Liver (tissue), 9 donors: ENCODE measurements around the gene TPGS2. TPM values are rescaled to one million over a fixed set of nuclear protein-coding genes. Genes with fewer than 3 reads are reported as not detected.

ENCODE experiments used
- DNase-seq: peaks from one replicate; pipeline ENCODE4 v3.0.0-alpha.2; 2017; ENCODE audit warnings: low spot score
- H3K27ac ChIP-seq, 2 donors: one replicate each; pipeline ENCODE4 v1.7.0; 2013; ENCODE audit warnings: inconsistent platforms in 2 of 2, low read length in 2 of 2, control low read depth in 1 of 2, low read depth in 1 of 2, mild to moderate bottlenecking in 1 of 2
- H3K27me3 ChIP-seq, 4 donors: one replicate each; pipeline versions ENCODE4 v1.6.1 to v1.7.0; 2013; ENCODE audit warnings: low read length in 3 of 4, inconsistent platforms in 1 of 4, mild to moderate bottlenecking in 1 of 4, moderate library complexity in 1 of 4; ENCODE audit not compliant: control insufficient read depth in 4 of 4, insufficient read depth in 4 of 4
- H3K36me3 ChIP-seq, 4 donors: one replicate each; pipeline versions ENCODE4 v1.6.1 to v1.7.0; 2013; ENCODE audit warnings: low read length in 3 of 4, mild to moderate bottlenecking in 3 of 4, low read depth in 1 of 4, moderate library complexity in 1 of 4; ENCODE audit not compliant: control insufficient read depth in 4 of 4, insufficient read depth in 3 of 4
- H3K4me1 ChIP-seq, 4 donors: one replicate each; pipeline versions ENCODE4 v1.6.1 to v1.7.0; 2013; ENCODE audit warnings: low read length in 3 of 4, mild to moderate bottlenecking in 3 of 4, moderate library complexity in 1 of 4; ENCODE audit not compliant: control insufficient read depth in 4 of 4, insufficient read depth in 4 of 4
- H3K4me3 ChIP-seq, 3 donors: one replicate each; pipeline versions ENCODE4 v1.6.1 to v1.7.0; 2013; ENCODE audit warnings: low read length in 3 of 3, control low read depth in 1 of 3, low read depth in 1 of 3, mild to moderate bottlenecking in 1 of 3
- H3K9ac ChIP-seq, 2 donors: one replicate each; pipeline ENCODE4 v1.7.0; 2013; ENCODE audit warnings: low read length in 2 of 2, mild to moderate bottlenecking in 2 of 2, moderate library complexity in 2 of 2, control low read depth in 1 of 2, low read depth in 1 of 2
- H3K9me3 ChIP-seq, 4 donors: one replicate each; pipeline versions ENCODE4 v1.6.1 to v1.7.0; 2013; ENCODE audit warnings: low read length in 3 of 4; ENCODE audit not compliant: control insufficient read depth in 4 of 4
- ATF3 ChIP-seq: IDR thresholded peaks from 2 replicates; pipeline ENCODE4 v1.6.1; 2016; ENCODE audit warnings: antibody characterized with exemption
- CTCF ChIP-seq: fragments of 150-350 bp; IDR thresholded peaks from 2 replicates; pipeline ENCODE4 v1.5.1; 2017; ENCODE audit warnings: improper control_type of control experiment, low read depth, low read length; ENCODE audit not compliant: missing input control
- EGR1 ChIP-seq, 2 donors: IDR thresholded peaks; 2 replicates each; pipeline ENCODE4 v1.6.1; 2016 to 2018; ENCODE audit warnings: antibody characterized with exemption in 2 of 2, low read depth in 2 of 2
- FOXA1 ChIP-seq: IDR thresholded peaks from 2 replicates; pipeline ENCODE4 v1.6.1; 2016; ENCODE audit warnings: antibody characterized with exemption
- FOXA2 ChIP-seq: IDR thresholded peaks from 2 replicates; pipeline ENCODE4 v1.6.1; 2016; ENCODE audit warnings: antibody characterized with exemption
- GABPA ChIP-seq, 2 donors: IDR thresholded peaks in 1 of 2; conservative IDR thresholded peaks in 1 of 2; 2 replicates each; pipeline ENCODE4 v1.6.1; 2016; ENCODE audit warnings: antibody characterized with exemption in 2 of 2, mild to moderate bottlenecking in 1 of 2, moderate library complexity in 1 of 2
- HNF4A ChIP-seq, 2 donors: conservative IDR thresholded peaks; 2 replicates each; pipeline ENCODE4 v1.6.1; 2016; ENCODE audit warnings: antibody characterized with exemption in 2 of 2, mild to moderate bottlenecking in 2 of 2
- HNF4G ChIP-seq: IDR thresholded peaks from 2 replicates; pipeline ENCODE4 v1.6.1; 2016; ENCODE audit warnings: antibody characterized with exemption
- MAX ChIP-seq: IDR thresholded peaks from 2 replicates; pipeline ENCODE4 v1.6.1; 2016; ENCODE audit warnings: antibody characterized with exemption
- NR2F2 ChIP-seq: IDR thresholded peaks from 2 replicates; pipeline ENCODE4 v1.6.1; 2016; ENCODE audit warnings: antibody characterized with exemption
- RAD21 ChIP-seq, 2 donors: IDR thresholded peaks; 2 replicates each; pipeline ENCODE4 v1.6.1; 2016; ENCODE audit warnings: antibody characterized with exemption in 2 of 2, mild to moderate bottlenecking in 2 of 2
- REST ChIP-seq: IDR thresholded peaks from 2 replicates; pipeline ENCODE4 v1.6.1; 2016; ENCODE audit warnings: antibody characterized with exemption, mild to moderate bottlenecking
- RXRA ChIP-seq, 2 donors: IDR thresholded peaks; 2 replicates each; pipeline ENCODE4 v1.6.1; 2017 to 2018; ENCODE audit warnings: antibody characterized with exemption in 2 of 2, mild to moderate bottlenecking in 1 of 2
- SP1 ChIP-seq: IDR thresholded peaks from 2 replicates; pipeline ENCODE4 v1.6.1; 2018; ENCODE audit warnings: antibody characterized with exemption, mild to moderate bottlenecking
- TAF1 ChIP-seq: conservative IDR thresholded peaks from 2 replicates; pipeline ENCODE4 v1.6.1; 2016; ENCODE audit warnings: antibody characterized with exemption, mild to moderate bottlenecking
- YY1 ChIP-seq: IDR thresholded peaks from 2 replicates; pipeline ENCODE4 v1.6.1; 2016; ENCODE audit warnings: antibody characterized with exemption, mild to moderate bottlenecking
- ZBTB33 ChIP-seq: IDR thresholded peaks from 2 replicates; pipeline ENCODE4 v1.6.1; 2016; ENCODE audit warnings: antibody characterized with exemption
- WGBS: extraction: QIAGEN DNeasy Blood & Tissue Kit; methylation state at CpG from one replicate; pipeline ENCODE4 v1.1.7; 2013; 5-methylcytosine and 5-hydroxymethylcytosine counted together
- polyA plus RNA-seq, 2 donors: library from polyadenylated mRNA; stranded (reverse) in 1 of 2; unstranded in 1 of 2; fragments of 200-250 nt in 1 of 2; fragments of >200 nt in 1 of 2; fragmentation: Nextera tagmentation in 1 of 2; extraction: Ambion mirVana in 1 of 2; gene quantifications; one replicate each; pipeline versions ENCODE4 v1.2.1 to v1.2.3, GENCODE V29; 2013 to 2015
- total RNA-seq, 2 donors: library from RNA; depleted of rRNA; stranded (reverse); fragments of >200 nt; gene quantifications; one replicate each; pipeline ENCODE4 v1.2.3, GENCODE V29; 2014
- donor health status: healthy.
- donor health status: healthy.
- donor health status: healthy.
- donor health status: healthy.
- donor health status: healthy.

The TPGS2 gene
- total and polyA plus RNA-seq, 4 donors = 20.2 to 57.4 (median 21.2) TPM

- Histone ChIP-seq H3K4me3 (no peak overlapping the region), H3K9ac (no peak overlapping the region), H3K9me3 (no peaks in the 10 kb centered on the region), H3K27me3 (no peaks in the 10 kb centered on the region), H3K27ac (no peak overlapping the region), H3K36me3 (no peaks in the 10 kb centered on the region), H3K4me1 (no peaks in the 10 kb centered on the region)
- DNase-seq = no peak
- TF ChIP-seq HNF4G (no peak), RXRA (IDR thresholded peaks at IDR 0.05) (no peak), GABPA (IDR thresholded peaks at IDR 0.05 in 1 of 2, conservative IDR thresholded peaks at IDR 0.05 in 1 of 2) (no peak), FOXA2 (no peak), SP1 (no peak), TAF1 (no peak), CTCF (no peak), RAD21 (IDR thresholded peaks at IDR 0.05) (no peak), HNF4A (conservative IDR thresholded peaks at IDR 0.05) (no peak), REST (no peak)
- 94% methylated on average over 5 of the region's 5 CpGs for WGBS
Measured at GRCh38 chr18:36776650-36777049, 52.2 kb downstream of the TPGS2 start.

GRCh38 chr18:36775396-36775795 lies 53.4 kb downstream of the TPGS2 start:
- Histone ChIP-seq H3K9ac (no peak overlapping the region), H3K27ac (no peak overlapping the region), H3K4me3 (no peak overlapping the region), H3K9me3 (no peaks in the 10 kb centered on the region), H3K4me1 (no peaks in the 10 kb centered on the region), H3K36me3 (no peaks in the 10 kb centered on the region), H3K27me3 (no peaks in the 10 kb centered on the region)
- DNase-seq = no peak
- WGBS = 89% methylated on average over 4 of the region's 4 CpGs
- TF ChIP-seq MAX = no peak
- TF ChIP-seq YY1 = no peak
- TF ChIP-seq REST = no peak
- TF ChIP-seq ATF3 = no peak
- no peak for TF ChIP-seq RXRA (IDR thresholded peaks at IDR 0.05)
- no peak for TF ChIP-seq RAD21 (IDR thresholded peaks at IDR 0.05)
- no peak for TF ChIP-seq FOXA1
- no peak for TF ChIP-seq EGR1 (IDR thresholded peaks at IDR 0.05; ENCODE audit: low read depth in 2 of 2)
- no peak for TF ChIP-seq SP1
- no peak for TF ChIP-seq ZBTB33
- TF ChIP-seq HNF4G = no peak
- no peak for TF ChIP-seq NR2F2
